WTC11 (cell line): Measurements from ENCODE around the gene RAPSN. TPM values are rescaled to one million over a fixed set of nuclear protein-coding genes. Genes with fewer than 3 reads are reported as not detected.

Experiments
- ATAC-seq: fragments of 200-7000 bp; cut with Tn5 transposase; 2 replicates; pipeline ENCODE4 v1.10.0; 2021; ENCODE audit warnings: mild to moderate bottlenecking, moderate library complexity
- CTCF ChIA-PET: fragments of 300-600 bp; sonication (Branson Sonifier 250); formaldehyde crosslinking; loops from one replicate; lab custom pipeline; 2021; ENCODE audit warnings: antibody characterized with exemption; lab: Charles Lee
- POLR2A ChIA-PET: fragments of 350-600 bp; sonication (Branson Sonifier 250); formaldehyde crosslinking; loops from one replicate; lab custom pipeline; 2021; ENCODE audit warnings: antibody characterized with exemption; lab: Charles Lee
- DNase-seq: peaks from one replicate; pipeline ENCODE4 v3.0.0; 2021; ENCODE audit warnings: low spot score
- H3K27ac Mint-ChIP-seq: 2 replicates; pipeline ENCODE4 v1.8.0; 2021; ENCODE audit warnings: mixed read lengths
- H3K27me3 Mint-ChIP-seq: 2 replicates; pipeline ENCODE4 v1.8.0; 2021; ENCODE audit warnings: low read depth, mild to moderate bottlenecking, moderate library complexity, mixed read lengths
- H3K36me3 Mint-ChIP-seq: 2 replicates; pipeline ENCODE4 v1.8.0; 2021; ENCODE audit warnings: mixed read lengths
- H3K4me1 Mint-ChIP-seq: 2 replicates; pipeline ENCODE4 v1.8.0; 2022; ENCODE audit warnings: mixed read lengths
- H3K4me3 Mint-ChIP-seq: 2 replicates; pipeline ENCODE4 v1.8.0; 2021; ENCODE audit warnings: mild to moderate bottlenecking, moderate library complexity, mixed read lengths
- H3K9me3 Mint-ChIP-seq: 2 replicates; pipeline ENCODE4 v1.8.0; 2021; ENCODE audit warnings: mixed read lengths
- ATF1 ChIP-seq: sonication (generic); formaldehyde crosslinking; IDR thresholded peaks from 2 replicates; pipeline ENCODE4 v1.8.1; 2023; ENCODE audit warnings: mild to moderate bottlenecking, moderate library complexity, missing genetic modification reagents
- CREB1 ChIP-seq: sonication (generic); formaldehyde crosslinking; IDR thresholded peaks from 2 replicates; pipeline ENCODE4 v1.8.0; 2023; ENCODE audit warnings: mild to moderate bottlenecking, missing genetic modification reagents
- ESRRA ChIP-seq: sonication (generic); formaldehyde crosslinking; IDR thresholded peaks from 2 replicates; pipeline ENCODE4 v1.8.1; 2022; ENCODE audit warnings: mild to moderate bottlenecking, missing genetic modification reagents, borderline replicate concordance
- FOXP1 ChIP-seq: sonication (generic); formaldehyde crosslinking; IDR thresholded peaks from 2 replicates; pipeline ENCODE4 v1.8.0; 2022; ENCODE audit warnings: missing genetic modification reagents, mild to moderate bottlenecking, moderate library complexity, borderline replicate concordance
- GTF2I ChIP-seq: fragments of 250-450 bp; sonication (Bioruptor Pico); conservative IDR thresholded peaks from 2 replicates; pipeline ENCODE4 v1.4.0; 2021; ENCODE audit warnings: mild to moderate bottlenecking
- MYBL2 ChIP-seq: sonication (generic); formaldehyde crosslinking; IDR thresholded peaks from 2 replicates; pipeline ENCODE4 v1.8.1; 2023; ENCODE audit warnings: mild to moderate bottlenecking, moderate library complexity, missing genetic modification reagents
- NFYB ChIP-seq: sonication (generic); formaldehyde crosslinking; conservative IDR thresholded peaks from 2 replicates; pipeline ENCODE4 v1.8.0; 2022; ENCODE audit warnings: low read depth, missing genetic modification reagents
- NR2C2 ChIP-seq: sonication (generic); formaldehyde crosslinking; IDR thresholded peaks from 2 replicates; pipeline ENCODE4 v1.8.0; 2022; ENCODE audit warnings: mild to moderate bottlenecking, missing genetic modification reagents
- RELA ChIP-seq: sonication (generic); formaldehyde crosslinking; IDR thresholded peaks from 2 replicates; pipeline ENCODE4 v1.8.1; 2022; ENCODE audit warnings: missing genetic modification reagents, mild to moderate bottlenecking, borderline replicate concordance
- RORB ChIP-seq: fragments of 250-450 bp; sonication (Bioruptor Pico); IDR thresholded peaks from 2 replicates; pipeline ENCODE4 v1.9.0; 2021; ENCODE audit warnings: mild to moderate bottlenecking
- SMAD3 ChIP-seq: sonication (generic); formaldehyde crosslinking; IDR thresholded peaks from 2 replicates; pipeline ENCODE4 v1.8.0; 2022; ENCODE audit warnings: missing genetic modification reagents, mild to moderate bottlenecking, borderline replicate concordance
- ZNF138 ChIP-seq: sonication (generic); formaldehyde crosslinking; conservative IDR thresholded peaks from 2 replicates; pipeline ENCODE4 v1.8.1; 2022; ENCODE audit warnings: mild to moderate bottlenecking, moderate library complexity, missing genetic modification reagents
- ZNF416 ChIP-seq: fragments of 250-450 bp; sonication (Bioruptor Pico); IDR thresholded peaks from 2 replicates; pipeline ENCODE4 v1.9.0; 2021; ENCODE audit warnings: mild to moderate bottlenecking, inconsistent platforms
- ZNF671 ChIP-seq: fragments of 250-450 bp; sonication (Bioruptor Pico); IDR thresholded peaks from 2 replicates; pipeline ENCODE4 v1.8.0; 2021; ENCODE audit warnings: mild to moderate bottlenecking
- total RNA-seq: library from RNA; stranded (reverse); gene quantifications from 3 replicates; pipeline ENCODE4 v1.2.3, GENCODE V29; 2021
- TF ChIP-seq, protein P1 (sequence below): sonication (generic); formaldehyde crosslinking; IDR thresholded peaks from 2 replicates; pipeline ENCODE4 v1.8.1; 2023; ENCODE audit warnings: mild to moderate bottlenecking, missing genetic modification reagents, borderline replicate concordance
- TF ChIP-seq, protein P2 (sequence below): fragments of 250-450 bp; sonication (Bioruptor Pico); IDR thresholded peaks from 2 replicates; pipeline ENCODE4 v2.1.2; 2022; ENCODE audit warnings: mild to moderate bottlenecking, moderate library complexity
- TF ChIP-seq, protein P3 (sequence below): fragments of 250-450 bp; sonication (Bioruptor Pico); IDR thresholded peaks from 2 replicates; pipeline ENCODE4 v1.9.0; 2021; ENCODE audit warnings: moderate library complexity, mild to moderate bottlenecking, inconsistent platforms, borderline replicate concordance
- TF ChIP-seq, protein P4 (sequence below): sonication (generic); formaldehyde crosslinking; IDR thresholded peaks from 2 replicates; pipeline ENCODE4 v1.8.1; 2022; ENCODE audit warnings: low read depth, mild to moderate bottlenecking, moderate library complexity, missing genetic modification reagents, borderline replicate concordance
- TF ChIP-seq, protein P5 (sequence below): sonication (generic); formaldehyde crosslinking; conservative IDR thresholded peaks from 2 replicates; pipeline ENCODE4 v1.8.1; 2022; ENCODE audit warnings: mild to moderate bottlenecking, missing genetic modification reagents
- TF ChIP-seq, protein P6 (sequence below): sonication (generic); formaldehyde crosslinking; IDR thresholded peaks from 2 replicates; pipeline ENCODE4 v1.8.0; 2022; ENCODE audit warnings: mild to moderate bottlenecking, missing genetic modification reagents
- TF ChIP-seq, protein P7 (sequence below): sonication (generic); formaldehyde crosslinking; IDR thresholded peaks from 2 replicates; pipeline ENCODE4 v1.8.1; 2022; ENCODE audit warnings: missing genetic modification reagents, borderline replicate concordance
- TF ChIP-seq, protein P8 (sequence below): fragments of 250-450 bp; sonication (Bioruptor Pico); IDR thresholded peaks from 2 replicates; pipeline ENCODE4 v1.9.0; 2021; ENCODE audit warnings: mild to moderate bottlenecking
- TF ChIP-seq, protein P9 (sequence below): sonication (generic); formaldehyde crosslinking; IDR thresholded peaks from 2 replicates; pipeline ENCODE4 v1.8.0; 2022; ENCODE audit warnings: mild to moderate bottlenecking, missing genetic modification reagents

RAPSN gene
- total RNA-seq, 1 experiment from 2014 or later, result 0.66 TPM

DNA sequence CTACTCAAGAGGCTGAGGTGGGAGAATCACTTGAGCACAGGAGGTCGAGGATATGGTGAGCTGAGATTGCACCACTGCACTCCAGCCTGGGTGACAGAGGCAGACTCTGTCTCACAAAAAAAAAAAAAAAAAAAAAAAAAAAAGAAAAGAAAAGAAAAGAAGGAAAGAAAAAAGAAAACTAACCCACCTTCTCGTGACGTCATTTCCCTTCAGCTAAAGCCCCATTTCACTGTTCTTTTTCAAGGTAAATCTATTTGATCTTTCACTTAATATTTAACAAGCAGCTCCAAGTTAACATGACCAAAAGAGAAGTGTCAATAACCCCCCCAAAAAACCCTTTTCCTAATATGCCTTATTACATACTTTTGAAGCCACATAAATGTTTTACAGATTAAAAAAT, 5.1 kb downstream of the RAPSN start (continued):
- TF ChIP-seq, protein P1, sequence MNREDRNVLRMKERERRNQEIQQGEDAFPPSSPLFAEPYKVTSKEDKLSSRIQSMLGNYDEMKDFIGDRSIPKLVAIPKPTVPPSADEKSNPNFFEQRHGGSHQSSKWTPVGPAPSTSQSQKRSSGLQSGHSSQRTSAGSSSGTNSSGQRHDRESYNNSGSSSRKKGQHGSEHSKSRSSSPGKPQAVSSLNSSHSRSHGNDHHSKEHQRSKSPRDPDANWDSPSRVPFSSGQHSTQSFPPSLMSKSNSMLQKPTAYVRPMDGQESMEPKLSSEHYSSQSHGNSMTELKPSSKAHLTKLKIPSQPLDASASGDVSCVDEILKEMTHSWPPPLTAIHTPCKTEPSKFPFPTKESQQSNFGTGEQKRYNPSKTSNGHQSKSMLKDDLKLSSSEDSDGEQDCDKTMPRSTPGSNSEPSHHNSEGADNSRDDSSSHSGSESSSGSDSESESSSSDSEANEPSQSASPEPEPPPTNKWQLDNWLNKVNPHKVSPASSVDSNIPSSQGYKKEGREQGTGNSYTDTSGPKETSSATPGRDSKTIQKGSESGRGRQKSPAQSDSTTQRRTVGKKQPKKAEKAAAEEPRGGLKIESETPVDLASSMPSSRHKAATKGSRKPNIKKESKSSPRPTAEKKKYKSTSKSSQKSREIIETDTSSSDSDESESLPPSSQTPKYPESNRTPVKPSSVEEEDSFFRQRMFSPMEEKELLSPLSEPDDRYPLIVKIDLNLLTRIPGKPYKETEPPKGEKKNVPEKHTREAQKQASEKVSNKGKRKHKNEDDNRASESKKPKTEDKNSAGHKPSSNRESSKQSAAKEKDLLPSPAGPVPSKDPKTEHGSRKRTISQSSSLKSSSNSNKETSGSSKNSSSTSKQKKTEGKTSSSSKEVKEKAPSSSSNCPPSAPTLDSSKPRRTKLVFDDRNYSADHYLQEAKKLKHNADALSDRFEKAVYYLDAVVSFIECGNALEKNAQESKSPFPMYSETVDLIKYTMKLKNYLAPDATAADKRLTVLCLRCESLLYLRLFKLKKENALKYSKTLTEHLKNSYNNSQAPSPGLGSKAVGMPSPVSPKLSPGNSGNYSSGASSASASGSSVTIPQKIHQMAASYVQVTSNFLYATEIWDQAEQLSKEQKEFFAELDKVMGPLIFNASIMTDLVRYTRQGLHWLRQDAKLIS (CRISPR knock-in tag), result no peak
- TF ChIP-seq RELA (CRISPR knock-in tag) (no peak), ZNF138 (CRISPR knock-in tag) (no peak), ATF1 (CRISPR knock-in tag) (no peak), ZNF416 (CRISPR knock-in tag) (no peak), NFYB (CRISPR knock-in tag) (no peak), CREB1 (CRISPR knock-in tag) (no peak), ESRRA (CRISPR knock-in tag) (no peak)
- TF ChIP-seq, protein P2, sequence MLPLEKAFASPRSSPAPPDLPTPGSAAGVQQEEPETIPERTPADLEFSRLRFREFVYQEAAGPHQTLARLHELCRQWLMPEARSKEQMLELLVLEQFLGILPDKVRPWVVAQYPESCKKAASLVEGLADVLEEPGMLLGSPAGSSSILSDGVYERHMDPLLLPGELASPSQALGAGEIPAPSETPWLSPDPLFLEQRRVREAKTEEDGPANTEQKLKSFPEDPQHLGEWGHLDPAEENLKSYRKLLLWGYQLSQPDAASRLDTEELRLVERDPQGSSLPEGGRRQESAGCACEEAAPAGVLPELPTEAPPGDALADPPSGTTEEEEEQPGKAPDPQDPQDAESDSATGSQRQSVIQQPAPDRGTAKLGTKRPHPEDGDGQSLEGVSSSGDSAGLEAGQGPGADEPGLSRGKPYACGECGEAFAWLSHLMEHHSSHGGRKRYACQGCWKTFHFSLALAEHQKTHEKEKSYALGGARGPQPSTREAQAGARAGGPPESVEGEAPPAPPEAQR (CRISPR knock-in tag), result no peak
- TF ChIP-seq, protein P3, sequence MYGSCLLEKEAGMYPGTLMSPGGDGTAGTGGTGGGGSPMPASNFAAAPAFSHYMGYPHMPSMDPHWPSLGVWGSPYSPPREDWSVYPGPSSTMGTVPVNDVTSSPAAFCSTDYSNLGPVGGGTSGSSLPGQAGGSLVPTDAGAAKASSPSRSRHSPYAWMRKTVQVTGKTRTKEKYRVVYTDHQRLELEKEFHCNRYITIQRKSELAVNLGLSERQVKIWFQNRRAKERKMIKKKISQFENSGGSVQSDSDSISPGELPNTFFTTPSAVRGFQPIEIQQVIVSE (CRISPR knock-in tag), result no peak
- TF ChIP-seq, protein P4, sequence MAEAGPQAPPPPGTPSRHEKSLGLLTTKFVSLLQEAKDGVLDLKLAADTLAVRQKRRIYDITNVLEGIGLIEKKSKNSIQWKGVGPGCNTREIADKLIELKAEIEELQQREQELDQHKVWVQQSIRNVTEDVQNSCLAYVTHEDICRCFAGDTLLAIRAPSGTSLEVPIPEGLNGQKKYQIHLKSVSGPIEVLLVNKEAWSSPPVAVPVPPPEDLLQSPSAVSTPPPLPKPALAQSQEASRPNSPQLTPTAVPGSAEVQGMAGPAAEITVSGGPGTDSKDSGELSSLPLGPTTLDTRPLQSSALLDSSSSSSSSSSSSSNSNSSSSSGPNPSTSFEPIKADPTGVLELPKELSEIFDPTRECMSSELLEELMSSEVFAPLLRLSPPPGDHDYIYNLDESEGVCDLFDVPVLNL (CRISPR knock-in tag), result no peak

DNA sequence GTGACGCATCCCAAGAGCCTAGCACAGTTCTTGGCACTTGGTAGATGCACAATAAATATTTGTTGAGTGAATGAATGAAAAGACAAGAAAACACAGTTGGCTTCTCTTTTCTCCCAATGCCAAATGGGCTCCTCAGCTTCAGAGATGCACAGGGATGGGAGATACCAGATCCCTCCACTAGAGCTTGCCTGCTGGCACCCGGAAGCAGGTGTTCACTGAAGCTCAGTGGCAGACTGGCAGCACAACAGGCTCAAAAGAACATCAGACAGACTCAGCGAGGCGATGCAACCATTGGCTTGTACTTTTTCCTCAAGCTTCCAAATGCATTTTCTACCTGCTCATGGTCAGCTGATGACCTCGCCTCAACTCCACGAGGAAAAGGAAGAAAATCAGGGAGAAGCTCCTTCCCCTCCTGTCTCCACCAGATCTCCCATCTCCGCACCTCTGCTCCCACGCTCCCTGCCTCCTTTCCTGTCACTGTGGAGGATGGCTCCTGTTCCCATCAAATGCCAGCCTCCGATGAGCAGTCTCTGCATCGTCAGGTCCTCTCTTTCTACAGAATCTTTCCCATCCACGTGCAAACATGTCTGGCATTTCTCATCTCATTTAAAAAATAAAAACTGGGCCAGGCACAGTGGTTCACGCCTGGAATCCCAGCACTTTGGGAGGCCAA, 5.8 kb downstream of the RAPSN start:
- ChIA-PET CTCF (interaction anchor here (0.6 to 2.3 kb wide), 5 partner anchors 10 to 108 kb away, joined by 3 to 30 read pairs (median 3); no protein-coding TSS in a partner anchor), POLR2A (interaction anchor here (0.5 kb wide), 1 partner anchor 14 kb away, joined by 5 read pairs; no protein-coding TSS in a partner anchor)
- H3K36me3 Mint-ChIP-seq, result no peaks in the 10 kb centered on the region
- no peaks in the 10 kb centered on the region for H3K27me3 Mint-ChIP-seq
- H3K4me1 Mint-ChIP-seq, result no peaks in the 10 kb centered on the region
- no peak overlapping the region; the same call in 1 of the 2 replicates for H3K27ac Mint-ChIP-seq
- no peak overlapping the region for H3K4me3 Mint-ChIP-seq
- DNase-seq (no peak), ATAC-seq (peak; percentile 60)
- no peaks in the 10 kb centered on the region for H3K9me3 Mint-ChIP-seq
- TF ChIP-seq, protein P5, sequence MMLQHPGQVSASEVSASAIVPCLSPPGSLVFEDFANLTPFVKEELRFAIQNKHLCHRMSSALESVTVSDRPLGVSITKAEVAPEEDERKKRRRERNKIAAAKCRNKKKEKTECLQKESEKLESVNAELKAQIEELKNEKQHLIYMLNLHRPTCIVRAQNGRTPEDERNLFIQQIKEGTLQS (CRISPR knock-in tag), result no peak
- TF ChIP-seq FOXP1 (no peak), ZNF671 (CRISPR knock-in tag) (no peak), MYBL2 (CRISPR knock-in tag) (no peak), NR2C2 (CRISPR knock-in tag) (no peak), GTF2I (CRISPR knock-in tag) (no peak), SMAD3 (CRISPR knock-in tag) (no peak), RORB (CRISPR knock-in tag) (no peak)
- TF ChIP-seq, protein P6, sequence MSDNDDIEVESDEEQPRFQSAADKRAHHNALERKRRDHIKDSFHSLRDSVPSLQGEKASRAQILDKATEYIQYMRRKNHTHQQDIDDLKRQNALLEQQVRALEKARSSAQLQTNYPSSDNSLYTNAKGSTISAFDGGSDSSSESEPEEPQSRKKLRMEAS, result no peak
- TF ChIP-seq, protein P7, sequence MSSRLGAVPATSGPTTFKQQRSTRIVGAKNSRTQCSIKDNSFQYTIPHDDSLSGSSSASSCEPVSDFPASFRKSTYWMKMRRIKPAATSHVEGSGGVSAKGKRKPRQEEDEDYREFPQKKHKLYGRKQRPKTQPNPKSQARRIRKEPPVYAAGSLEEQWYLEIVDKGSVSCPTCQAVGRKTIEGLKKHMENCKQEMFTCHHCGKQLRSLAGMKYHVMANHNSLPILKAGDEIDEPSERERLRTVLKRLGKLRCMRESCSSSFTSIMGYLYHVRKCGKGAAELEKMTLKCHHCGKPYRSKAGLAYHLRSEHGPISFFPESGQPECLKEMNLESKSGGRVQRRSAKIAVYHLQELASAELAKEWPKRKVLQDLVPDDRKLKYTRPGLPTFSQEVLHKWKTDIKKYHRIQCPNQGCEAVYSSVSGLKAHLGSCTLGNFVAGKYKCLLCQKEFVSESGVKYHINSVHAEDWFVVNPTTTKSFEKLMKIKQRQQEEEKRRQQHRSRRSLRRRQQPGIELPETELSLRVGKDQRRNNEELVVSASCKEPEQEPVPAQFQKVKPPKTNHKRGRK (CRISPR knock-in tag), result no peak
- TF ChIP-seq, protein P8, sequence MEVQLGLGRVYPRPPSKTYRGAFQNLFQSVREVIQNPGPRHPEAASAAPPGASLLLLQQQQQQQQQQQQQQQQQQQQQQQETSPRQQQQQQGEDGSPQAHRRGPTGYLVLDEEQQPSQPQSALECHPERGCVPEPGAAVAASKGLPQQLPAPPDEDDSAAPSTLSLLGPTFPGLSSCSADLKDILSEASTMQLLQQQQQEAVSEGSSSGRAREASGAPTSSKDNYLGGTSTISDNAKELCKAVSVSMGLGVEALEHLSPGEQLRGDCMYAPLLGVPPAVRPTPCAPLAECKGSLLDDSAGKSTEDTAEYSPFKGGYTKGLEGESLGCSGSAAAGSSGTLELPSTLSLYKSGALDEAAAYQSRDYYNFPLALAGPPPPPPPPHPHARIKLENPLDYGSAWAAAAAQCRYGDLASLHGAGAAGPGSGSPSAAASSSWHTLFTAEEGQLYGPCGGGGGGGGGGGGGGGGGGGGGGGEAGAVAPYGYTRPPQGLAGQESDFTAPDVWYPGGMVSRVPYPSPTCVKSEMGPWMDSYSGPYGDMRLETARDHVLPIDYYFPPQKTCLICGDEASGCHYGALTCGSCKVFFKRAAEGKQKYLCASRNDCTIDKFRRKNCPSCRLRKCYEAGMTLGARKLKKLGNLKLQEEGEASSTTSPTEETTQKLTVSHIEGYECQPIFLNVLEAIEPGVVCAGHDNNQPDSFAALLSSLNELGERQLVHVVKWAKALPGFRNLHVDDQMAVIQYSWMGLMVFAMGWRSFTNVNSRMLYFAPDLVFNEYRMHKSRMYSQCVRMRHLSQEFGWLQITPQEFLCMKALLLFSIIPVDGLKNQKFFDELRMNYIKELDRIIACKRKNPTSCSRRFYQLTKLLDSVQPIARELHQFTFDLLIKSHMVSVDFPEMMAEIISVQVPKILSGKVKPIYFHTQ (CRISPR knock-in tag), result no peak
- TF ChIP-seq, protein P9, sequence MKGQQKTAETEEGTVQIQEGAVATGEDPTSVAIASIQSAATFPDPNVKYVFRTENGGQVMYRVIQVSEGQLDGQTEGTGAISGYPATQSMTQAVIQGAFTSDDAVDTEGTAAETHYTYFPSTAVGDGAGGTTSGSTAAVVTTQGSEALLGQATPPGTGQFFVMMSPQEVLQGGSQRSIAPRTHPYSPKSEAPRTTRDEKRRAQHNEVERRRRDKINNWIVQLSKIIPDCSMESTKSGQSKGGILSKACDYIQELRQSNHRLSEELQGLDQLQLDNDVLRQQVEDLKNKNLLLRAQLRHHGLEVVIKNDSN (CRISPR knock-in tag), result no peak
